ENCODE data around the gene SLIT2.

Gene SLIT2, protein sequence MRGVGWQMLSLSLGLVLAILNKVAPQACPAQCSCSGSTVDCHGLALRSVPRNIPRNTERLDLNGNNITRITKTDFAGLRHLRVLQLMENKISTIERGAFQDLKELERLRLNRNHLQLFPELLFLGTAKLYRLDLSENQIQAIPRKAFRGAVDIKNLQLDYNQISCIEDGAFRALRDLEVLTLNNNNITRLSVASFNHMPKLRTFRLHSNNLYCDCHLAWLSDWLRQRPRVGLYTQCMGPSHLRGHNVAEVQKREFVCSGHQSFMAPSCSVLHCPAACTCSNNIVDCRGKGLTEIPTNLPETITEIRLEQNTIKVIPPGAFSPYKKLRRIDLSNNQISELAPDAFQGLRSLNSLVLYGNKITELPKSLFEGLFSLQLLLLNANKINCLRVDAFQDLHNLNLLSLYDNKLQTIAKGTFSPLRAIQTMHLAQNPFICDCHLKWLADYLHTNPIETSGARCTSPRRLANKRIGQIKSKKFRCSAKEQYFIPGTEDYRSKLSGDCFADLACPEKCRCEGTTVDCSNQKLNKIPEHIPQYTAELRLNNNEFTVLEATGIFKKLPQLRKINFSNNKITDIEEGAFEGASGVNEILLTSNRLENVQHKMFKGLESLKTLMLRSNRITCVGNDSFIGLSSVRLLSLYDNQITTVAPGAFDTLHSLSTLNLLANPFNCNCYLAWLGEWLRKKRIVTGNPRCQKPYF (N-terminal part only)

GRCh38 chr4:20251796-20252655, at the start of gene SLIT2:
Gene SLIT2, plus strand, starts transcription at chr4:20251905. Its CDS starts 1,911 bp downstream, at chr4:20253816.
- DNase-seq (ENCODE audit: low read depth in 2 of 2), result no peak

DNA sequence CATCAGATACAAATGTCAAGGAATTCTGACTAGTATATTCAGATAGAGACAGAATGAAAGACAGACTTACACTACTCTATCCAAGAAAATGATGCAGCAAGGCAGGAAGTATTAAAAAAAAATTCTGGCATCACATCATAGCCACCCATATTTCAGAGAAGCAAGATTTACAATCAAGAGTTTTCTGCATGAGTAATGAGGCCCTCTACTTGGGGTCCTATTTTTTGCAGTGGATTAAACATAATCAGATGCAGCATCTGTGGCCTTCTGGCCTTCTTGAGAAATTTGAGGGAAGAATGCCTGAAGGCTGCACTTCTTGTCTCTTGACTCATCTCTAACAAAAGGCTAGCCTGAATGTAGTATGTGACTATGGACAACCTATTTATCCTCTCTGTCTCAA, 48.2 kb upstream of the SLIT2 start:
- no peak for DNase-seq (ENCODE audit: low read depth in 2 of 2)

DNA sequence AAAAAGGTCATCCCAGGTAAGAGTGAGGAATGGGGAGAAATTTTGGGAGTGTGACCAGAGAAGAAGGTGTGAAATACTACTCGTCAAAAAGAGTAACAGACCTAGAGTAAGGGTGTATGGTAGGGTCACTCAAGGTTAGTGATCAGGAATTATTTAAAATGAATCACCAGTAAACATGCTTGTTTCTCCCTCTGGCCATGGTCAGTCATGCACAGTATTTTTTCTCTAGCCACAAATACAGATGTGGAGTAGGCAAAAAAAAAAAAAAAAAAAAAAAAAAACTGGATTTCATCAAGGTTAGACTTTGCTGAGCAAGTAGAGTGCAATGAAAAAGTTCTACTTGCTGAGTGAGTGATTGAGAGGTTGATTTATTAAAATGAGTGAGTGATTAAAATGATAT, 34.2 kb upstream of the SLIT2 start:
- DNase-seq (ENCODE audit: low read depth in 2 of 2), result no peak

DNA sequence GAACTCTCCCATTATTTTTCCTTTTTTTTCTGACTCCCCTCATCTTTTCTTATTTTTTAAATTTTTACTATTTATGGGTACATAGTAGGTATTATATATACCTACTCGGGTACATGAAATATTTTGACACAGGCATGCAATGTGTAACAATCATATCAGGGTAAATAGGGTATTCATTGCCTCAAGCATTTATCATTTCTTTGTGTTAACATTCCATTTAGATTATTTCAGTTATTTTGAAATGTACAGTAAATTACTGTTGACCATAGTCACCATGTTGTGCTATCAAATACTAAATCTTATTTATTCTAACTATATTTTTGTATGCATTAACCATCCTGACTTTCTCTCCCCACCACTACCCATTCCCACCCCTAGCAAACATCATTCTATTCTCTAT, 33.8 kb upstream of the SLIT2 start:
- no peak for DNase-seq (ENCODE audit: low read depth in 2 of 2)

DNA sequence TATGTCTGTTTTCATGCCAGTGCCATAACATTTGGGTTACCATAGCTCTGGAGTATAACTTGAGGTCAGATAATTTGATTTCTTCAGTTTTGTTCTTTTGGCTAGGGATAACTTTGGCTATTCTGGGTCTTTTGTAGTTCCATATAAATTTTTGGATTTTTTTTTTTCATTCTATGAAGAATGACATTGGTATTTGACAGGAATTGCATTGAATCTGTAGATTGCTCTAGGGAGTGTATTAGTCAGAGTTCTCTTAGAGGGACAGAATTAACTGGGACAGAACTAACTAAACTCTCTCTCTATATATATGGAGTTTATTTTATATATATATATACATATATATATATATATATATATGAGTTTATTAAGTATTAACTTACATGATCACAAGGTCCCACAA, 32.2 kb upstream of the SLIT2 start:
- no peak for DNase-seq (ENCODE audit: low read depth in 2 of 2)

DNA sequence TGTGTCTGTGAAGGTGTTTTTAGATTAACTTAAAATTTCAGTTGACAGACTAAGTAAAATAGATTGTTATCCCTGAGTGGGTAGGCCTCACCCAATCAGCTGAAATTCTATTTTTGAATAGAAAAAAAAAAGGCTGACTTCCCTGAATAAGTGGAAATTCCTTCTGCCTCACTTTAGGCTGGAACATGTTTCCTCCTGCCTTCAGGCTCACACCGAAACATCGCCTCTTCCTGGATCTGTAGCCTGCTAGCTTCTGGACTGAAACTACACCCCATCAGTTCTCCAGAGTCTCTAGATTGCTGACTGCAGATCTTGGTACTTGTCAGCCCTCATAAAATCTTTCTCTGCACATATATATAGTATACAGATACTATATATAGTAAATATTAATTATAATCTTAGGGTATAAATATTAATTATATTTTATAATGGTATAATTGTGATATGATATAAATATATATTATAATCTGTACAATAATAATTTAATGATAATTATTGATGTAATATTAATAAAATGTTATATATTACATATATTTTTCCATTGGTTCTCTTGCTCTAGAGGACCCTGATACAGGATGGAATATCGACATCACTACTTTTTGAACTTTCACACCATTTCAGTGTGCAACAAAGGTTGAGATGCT, 13.7 kb upstream of the SLIT2 start:
- no peak for DNase-seq (ENCODE audit: low read depth in 2 of 2)

GRCh38 chr4:20248155-20248558, 3.5 kb upstream of the SLIT2 start:
- DNase-seq (ENCODE audit: low read depth in 2 of 2), result no peak

DNA sequence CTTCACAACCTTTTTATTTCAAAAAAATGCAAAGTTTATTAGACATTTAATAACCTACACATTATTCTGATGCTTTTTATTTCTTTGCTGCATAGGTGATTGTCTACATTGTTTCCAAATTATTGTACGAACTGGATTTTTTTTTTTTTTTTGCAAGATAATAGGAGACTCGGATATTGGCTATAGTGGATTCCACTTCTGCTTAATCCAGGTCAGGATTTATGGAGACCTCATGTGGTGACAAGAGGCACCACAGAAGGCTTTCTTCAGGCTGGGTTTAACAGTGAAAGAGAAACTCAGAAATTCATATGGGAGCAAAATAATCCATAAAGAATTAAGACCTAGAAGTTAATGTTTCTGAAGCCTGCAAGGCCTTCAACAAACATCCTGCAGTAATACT, 2.4 kb upstream of the SLIT2 start:
- DNase-seq (ENCODE audit: low read depth in 2 of 2), result no peak

DNA sequence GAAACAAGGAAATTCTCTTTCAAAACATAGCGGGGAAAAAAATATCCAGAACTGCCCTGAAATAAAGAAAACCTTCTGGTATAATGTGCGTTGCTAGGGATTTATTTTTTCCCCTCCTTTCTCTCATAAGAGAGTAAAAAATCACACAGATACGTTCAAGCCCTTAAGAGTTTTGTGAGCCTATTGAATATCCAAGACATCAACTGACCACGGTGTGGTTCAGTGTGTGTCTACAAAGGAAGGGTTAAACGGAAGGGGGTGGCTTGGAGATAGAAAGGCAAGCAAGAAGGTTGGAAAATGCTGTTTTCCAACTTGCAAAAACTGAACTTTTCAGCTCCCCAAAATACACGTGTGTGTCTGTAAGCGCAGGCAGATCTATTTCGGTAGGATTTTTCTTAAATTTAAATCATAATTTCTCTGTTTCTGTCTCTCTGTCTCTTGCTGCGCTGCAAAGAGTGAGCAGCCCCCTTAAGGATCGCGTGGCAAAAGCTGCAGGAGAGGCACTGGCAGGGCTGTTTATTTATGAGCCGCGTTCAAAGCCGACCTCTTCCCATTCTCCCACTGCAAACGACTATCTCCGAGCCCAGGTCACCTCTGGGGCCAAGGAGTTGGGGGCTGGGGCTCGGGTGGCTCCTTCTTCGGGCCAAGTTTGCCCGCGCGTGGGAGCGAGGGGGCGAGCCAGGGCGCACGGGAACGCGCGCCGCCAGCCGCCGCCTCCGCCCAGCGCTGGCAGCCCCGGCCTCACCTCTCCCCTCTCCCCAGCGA, 492 bp upstream of the SLIT2 start:
- DNase-seq (ENCODE audit: low read depth in 2 of 2), result no peak

GRCh38 chr4:20252656-20253282, 1.1 kb downstream of the SLIT2 start:
- DNase-seq (ENCODE audit: low read depth in 2 of 2), result no peak

DNA sequence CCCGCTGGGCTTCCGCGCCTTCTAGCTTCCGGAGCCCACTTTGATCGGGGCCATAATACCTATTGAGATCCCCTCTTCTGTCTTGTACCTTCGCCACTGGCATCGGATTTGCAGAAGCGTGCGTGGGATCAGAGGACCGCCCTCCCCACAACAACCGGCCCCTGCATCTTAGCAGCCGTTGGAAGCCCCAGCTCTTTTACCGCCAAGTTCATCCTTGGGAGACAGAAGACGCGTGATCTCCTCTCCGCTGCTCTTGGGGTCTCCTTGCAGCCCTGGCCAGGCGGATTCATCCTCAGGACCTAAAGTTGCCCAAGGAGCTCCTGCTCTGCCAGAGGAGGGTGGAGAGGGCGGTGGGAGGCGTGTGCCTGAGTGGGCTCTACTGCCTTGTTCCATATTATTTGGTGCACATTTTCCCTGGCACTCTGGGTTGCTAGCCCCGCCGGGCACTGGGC, 1.6 kb downstream of the SLIT2 start:
- no peak for DNase-seq (ENCODE audit: low read depth in 2 of 2)

GRCh38 chr4:20253735-20254409, 2.2 kb downstream of the SLIT2 start:
- no peak for DNase-seq (ENCODE audit: low read depth in 2 of 2)

DNA sequence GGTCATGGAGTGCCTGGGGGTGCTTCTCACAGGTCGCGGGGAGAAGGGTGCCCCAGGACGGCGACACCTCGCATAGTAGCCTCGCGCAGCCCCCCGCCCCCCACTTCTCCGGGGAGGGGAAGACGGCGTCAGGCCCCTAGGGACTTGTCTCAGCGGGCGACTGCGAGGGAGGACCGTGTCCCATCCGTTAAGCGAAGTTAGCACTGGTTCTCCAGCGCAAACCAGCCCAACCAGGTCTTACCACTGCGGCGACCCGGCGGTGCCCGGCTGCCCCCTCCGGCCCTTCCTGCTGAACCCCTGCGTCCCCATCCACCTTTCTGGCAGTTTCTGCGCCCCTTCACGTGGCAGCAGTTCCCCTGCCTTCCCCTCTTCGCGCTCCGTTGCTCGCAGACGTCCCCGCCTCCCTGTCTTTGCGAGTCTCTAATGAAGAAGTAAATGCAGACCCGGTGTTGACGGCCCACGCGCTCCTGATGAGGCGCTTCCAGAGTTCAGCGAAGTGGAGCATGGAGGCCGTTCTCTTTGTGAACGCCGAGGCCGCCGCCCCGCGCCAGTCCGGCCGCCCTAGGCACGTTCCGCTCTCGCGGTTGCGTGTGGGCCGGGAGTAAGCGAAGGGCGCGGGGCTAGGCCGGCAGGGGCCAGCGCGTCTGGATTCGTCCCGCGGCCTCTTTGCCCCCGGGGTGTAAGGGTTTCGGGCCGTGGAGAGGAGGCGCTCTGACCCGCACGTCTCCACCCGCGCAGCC, 3.0 kb downstream of the SLIT2 start:
- no peak for DNase-seq (ENCODE audit: low read depth in 2 of 2)

GRCh38 chr4:20255251-20255586, 3.5 kb downstream of the SLIT2 start:
- no peak for DNase-seq (ENCODE audit: low read depth in 2 of 2)

DNA sequence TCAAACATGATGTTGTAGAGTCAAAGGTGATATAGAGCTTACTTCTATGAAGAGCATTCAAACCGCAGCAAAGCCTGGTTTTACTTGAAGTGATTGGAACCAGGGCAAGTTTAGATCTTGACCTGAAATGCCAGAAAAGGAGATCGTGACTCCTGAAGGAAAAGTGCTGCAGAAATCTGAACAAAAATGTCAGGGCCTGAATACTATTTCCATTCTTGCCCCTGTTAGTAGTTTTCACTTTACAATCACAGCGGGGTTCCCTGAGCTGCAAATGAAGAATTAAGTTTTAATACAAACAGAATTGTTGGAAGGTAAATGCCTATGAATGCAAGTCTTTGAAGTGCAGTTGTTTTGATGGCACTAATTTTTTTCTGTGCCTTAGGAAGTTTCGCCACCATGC, 4.1 kb downstream of the SLIT2 start:
- no peak for DNase-seq (ENCODE audit: low read depth in 2 of 2)

DNA sequence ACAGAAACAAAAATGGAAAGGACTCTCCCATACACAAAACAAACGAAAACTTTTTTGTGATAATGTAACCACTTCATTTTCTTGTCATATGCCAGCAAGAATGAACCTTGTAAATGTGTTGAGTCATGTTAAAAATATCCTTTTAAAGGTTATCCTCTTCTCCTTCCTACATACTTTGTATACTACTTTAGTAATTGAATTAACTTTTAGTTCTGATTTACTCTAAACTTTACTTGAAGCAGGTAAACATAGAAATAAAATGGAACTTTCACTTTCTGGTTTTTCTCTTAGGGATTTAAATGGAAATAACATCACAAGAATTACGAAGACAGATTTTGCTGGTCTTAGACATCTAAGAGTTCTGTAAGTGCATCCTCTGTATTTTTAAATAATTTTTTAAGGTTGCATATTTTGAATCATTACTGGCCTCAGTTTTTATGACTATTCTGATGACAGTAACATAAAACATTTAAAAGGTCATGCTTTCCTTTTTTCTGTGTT, 4.7 kb downstream of the SLIT2 start:
- DNase-seq (ENCODE audit: low read depth in 2 of 2), result no peak

- DNase-seq (ENCODE audit: low read depth in 2 of 2), result no peak
Observed at GRCh38 chr4:20259707-20260106, 8.0 kb downstream of the SLIT2 start.

GRCh38 chr4:20260821-20261220, 9.1 kb downstream of the SLIT2 start:
- no peak for DNase-seq (ENCODE audit: low read depth in 2 of 2)

- DNase-seq (ENCODE audit: low read depth in 2 of 2), result no peak
Observed at GRCh38 chr4:20262221-20262620, 10.5 kb downstream of the SLIT2 start.

Measured in stimulated activated CD8-positive, alpha-beta memory T cell treated with anti-CD3 and anti-CD28 coated beads, Interleukin-2, amount 100 ng/mL, for 1 hour (primary cell).